Testis (tissue), 3 donors: ENCODE data around the gene ZCCHC13. TPM values are rescaled to one million over a fixed set of nuclear protein-coding genes. Genes with fewer than 3 reads are reported as not detected.

Experiments
- DNase-seq: peaks from one replicate; pipeline ENCODE4 v3.0.0-alpha.2; 2019
- H3K27ac ChIP-seq, 2 donors: fragments of 200-600 bp; sonication (generic); one replicate each; pipeline ENCODE4 v1.5.1; 2019
- H3K27me3 ChIP-seq: fragments of 200-600 bp; sonication (generic); one replicate; pipeline ENCODE4 v1.5.1; 2019
- H3K36me3 ChIP-seq: fragments of 200-600 bp; sonication (generic); one replicate; pipeline ENCODE4 v1.5.1; 2017; ENCODE audit warnings: low read depth; ENCODE audit errors: missing control alignments
- H3K4me1 ChIP-seq: fragments of 200-600 bp; sonication (generic); one replicate; pipeline ENCODE4 v1.5.1; 2019
- H3K4me3 ChIP-seq, 2 donors: fragments of 200-600 bp; sonication (generic); one replicate each; pipeline ENCODE4 v1.5.1; 2017 to 2019
- H3K9me3 ChIP-seq: fragments of 200-600 bp; sonication (generic); one replicate; pipeline ENCODE4 v1.5.1; 2017
- POLR2A ChIP-seq: fragments of 450-650 bp; IDR thresholded peaks from one replicate; pipeline ENCODE4 v1.6.1; 2017; ENCODE audit warnings: antibody characterized with exemption, mild to moderate bottlenecking, moderate library complexity
- WGBS, 2 donors: methylation state at CpG; one replicate each; pipeline ENCODE4 v1.1.5; 2018; 5-methylcytosine and 5-hydroxymethylcytosine counted together
- intact Hi-C: fragments of 100-400 bp; cut with DNase I; formaldehyde crosslinking; loops from one replicate; pipeline ENCODE4 v1.15.1; 2023; ENCODE audit warnings: low total_unique reads
- polyA plus RNA-seq: library from polyadenylated mRNA; stranded (reverse); fragments of 350-450 nt; fragmentation: Illumina TruSeq; extraction: RNeasy Lipid Tissue Mini Kit (QIAGEN cat#74804); gene quantifications from one replicate; pipeline ENCODE4 v1.2.3, GENCODE V29; 2014; ENCODE audit warnings: low read depth, low replicate concordance; ENCODE audit not compliant: insufficient read depth
- total RNA-seq, 2 donors: library from RNA; depleted of rRNA; stranded (reverse); fragments of >200 nt; gene quantifications; one replicate each; pipeline ENCODE4 v1.2.3, GENCODE V29; 2016
- TF ChIP-seq, protein P1 (sequence below), 3 experiments: fragments of 450-650 bp in 2 of 3; fragments of 200-600 bp in 1 of 3; sonication (generic) in 1 of 3; IDR thresholded peaks; one replicate each; pipeline ENCODE4 v1.5.1; 2016 to 2019; ENCODE audit warnings: antibody characterized with exemption in 3 of 3, mild to moderate bottlenecking in 2 of 3, moderate library complexity in 1 of 3

The ZCCHC13 gene
- total and polyA plus RNA-seq, 3 donors from 2014 or later = 13.6 to 30.3 (median 25.9) TPM

DNA sequence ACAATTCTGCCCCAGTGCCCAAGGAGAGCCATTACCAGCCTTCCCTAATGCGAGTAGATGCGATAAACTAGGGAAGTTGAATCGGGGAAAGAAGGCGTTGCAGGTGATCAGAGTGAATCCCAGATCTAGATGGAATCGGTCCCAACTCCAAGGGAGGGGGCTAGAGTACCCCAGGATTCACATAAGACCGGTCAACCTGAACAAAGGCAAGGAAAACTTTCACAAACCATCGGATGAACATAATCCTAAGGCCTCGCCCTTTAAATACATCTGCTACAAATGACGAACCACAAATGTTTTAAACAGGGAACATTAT lies 11.2 kb upstream of the ZCCHC13 start:
- intact Hi-C loops = no loop called here
- Histone ChIP-seq H3K4me1 (peaks cover 4% of the 10 kb centered on the region), H3K9me3 (no peaks in the 10 kb centered on the region), H3K27ac (peak overlapping the region; percentile 82 to 87), H3K36me3 (no peaks in the 10 kb centered on the region), H3K27me3 (no peaks in the 10 kb centered on the region), H3K4me3 (peak overlapping the region; percentile 56 to 77)
- WGBS, 2 donors = 0 to 2% methylated on average over 7 to 9 of the region's 9 CpGs
- TF ChIP-seq, protein P1, sequence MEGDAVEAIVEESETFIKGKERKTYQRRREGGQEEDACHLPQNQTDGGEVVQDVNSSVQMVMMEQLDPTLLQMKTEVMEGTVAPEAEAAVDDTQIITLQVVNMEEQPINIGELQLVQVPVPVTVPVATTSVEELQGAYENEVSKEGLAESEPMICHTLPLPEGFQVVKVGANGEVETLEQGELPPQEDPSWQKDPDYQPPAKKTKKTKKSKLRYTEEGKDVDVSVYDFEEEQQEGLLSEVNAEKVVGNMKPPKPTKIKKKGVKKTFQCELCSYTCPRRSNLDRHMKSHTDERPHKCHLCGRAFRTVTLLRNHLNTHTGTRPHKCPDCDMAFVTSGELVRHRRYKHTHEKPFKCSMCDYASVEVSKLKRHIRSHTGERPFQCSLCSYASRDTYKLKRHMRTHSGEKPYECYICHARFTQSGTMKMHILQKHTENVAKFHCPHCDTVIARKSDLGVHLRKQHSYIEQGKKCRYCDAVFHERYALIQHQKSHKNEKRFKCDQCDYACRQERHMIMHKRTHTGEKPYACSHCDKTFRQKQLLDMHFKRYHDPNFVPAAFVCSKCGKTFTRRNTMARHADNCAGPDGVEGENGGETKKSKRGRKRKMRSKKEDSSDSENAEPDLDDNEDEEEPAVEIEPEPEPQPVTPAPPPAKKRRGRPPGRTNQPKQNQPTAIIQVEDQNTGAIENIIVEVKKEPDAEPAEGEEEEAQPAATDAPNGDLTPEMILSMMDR (IDR thresholded peaks at IDR 0.05) = no peak
- TF ChIP-seq POLR2A = no peak
- DNase-seq = no peak

GRCh38 chrX:74293343-74293946 lies 10.5 kb upstream of the ZCCHC13 start:
- 1 to 2% methylated on average over 8 to 24 of the region's 25 CpGs for WGBS, 2 donors

GRCh38 chrX:74295101-74295500 lies 8.9 kb upstream of the ZCCHC13 start:
- TF ChIP-seq, protein P1 (IDR thresholded peaks at IDR 0.05) = no peak
- no peak for TF ChIP-seq POLR2A
- Histone ChIP-seq H3K4me3 (no peak overlapping the region), H3K4me1 (no peaks in the 10 kb centered on the region), H3K9me3 (no peaks in the 10 kb centered on the region), H3K27ac (no peak overlapping the region), H3K36me3 (no peaks in the 10 kb centered on the region), H3K27me3 (no peaks in the 10 kb centered on the region)
- 86 to 99% methylated on average over 3 of the region's 3 CpGs for WGBS, 2 donors
- no peak for DNase-seq
- intact Hi-C loops = no loop called here

More at GRCh38 chrX:74293343-74293946, 10.5 kb upstream of the ZCCHC13 start:
- TF ChIP-seq, protein P1 (IDR thresholded peaks at IDR 0.05) = no peak
- no peak for TF ChIP-seq POLR2A
- Histone ChIP-seq H3K27me3 (no peaks in the 10 kb centered on the region), H3K27ac (peak overlapping the region; percentile 82 to 87), H3K36me3 (no peaks in the 10 kb centered on the region), H3K4me3 (peak overlapping the region; percentile 56 to 77), H3K4me1 (peaks cover 2% of the 10 kb centered on the region), H3K9me3 (no peaks in the 10 kb centered on the region)
- intact Hi-C loops = no loop called here
- DNase-seq = peak; percentile 84

DNA sequence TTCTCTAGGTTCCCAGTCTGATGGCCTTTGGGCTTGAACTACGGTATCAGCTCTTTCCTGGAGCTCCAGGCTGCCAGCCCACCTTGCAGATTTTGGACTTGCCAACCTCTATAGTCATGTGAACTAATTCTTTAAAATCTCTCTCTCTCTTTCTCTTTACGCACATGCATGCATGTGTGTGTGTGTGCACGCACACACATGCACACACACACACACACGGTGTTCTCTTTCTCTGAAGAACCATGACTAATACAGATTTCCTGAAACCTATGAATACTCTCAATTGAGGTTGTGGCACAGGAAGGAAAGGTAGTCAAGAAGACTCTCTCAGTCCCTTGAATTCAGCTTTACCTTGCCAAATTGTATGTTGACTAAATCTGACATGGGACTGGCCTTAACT lies 6.2 kb upstream of the ZCCHC13 start:
- no peaks in the 10 kb centered on the region for H3K36me3 ChIP-seq
- TF ChIP-seq, protein P1 (IDR thresholded peaks at IDR 0.05) = no peak
- no peak for TF ChIP-seq POLR2A
- no peaks in the 10 kb centered on the region for H3K27me3 ChIP-seq
- H3K27ac ChIP-seq = no peak overlapping the region
- intact Hi-C loops = no loop called here
- H3K4me1 ChIP-seq = no peaks in the 10 kb centered on the region
- H3K4me3 ChIP-seq = no peak overlapping the region
- DNase-seq = no peak
- 83 to 91% methylated on average over 4 of the region's 4 CpGs for WGBS, 2 donors
- no peaks in the 10 kb centered on the region for H3K9me3 ChIP-seq

DNA sequence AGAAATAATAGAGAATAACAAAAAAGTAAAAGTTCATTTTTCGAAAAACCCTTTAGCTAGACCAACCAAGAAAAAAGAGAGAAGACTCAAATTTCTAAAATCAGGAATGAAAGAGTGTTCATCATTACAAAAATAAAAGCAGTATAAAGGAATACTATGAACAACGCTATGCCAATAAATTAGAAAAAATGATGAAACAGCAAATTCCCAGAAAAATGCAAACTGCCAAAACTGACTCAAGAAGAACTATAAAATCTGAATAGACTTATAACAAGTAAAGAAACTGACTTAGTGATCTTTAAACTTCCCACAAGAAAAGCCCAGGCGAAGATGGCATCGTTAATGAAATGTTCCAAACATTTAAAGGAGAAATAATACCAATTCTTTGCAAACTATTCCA lies 3.1 kb upstream of the ZCCHC13 start:
- H3K36me3 ChIP-seq = no peaks in the 10 kb centered on the region
- H3K4me1 ChIP-seq = no peaks in the 10 kb centered on the region
- no peak overlapping the region for H3K4me3 ChIP-seq
- intact Hi-C loops = no loop called here
- TF ChIP-seq, protein P1 (IDR thresholded peaks at IDR 0.05) = no peak
- TF ChIP-seq POLR2A = no peak
- H3K27ac ChIP-seq = no peak overlapping the region
- no peak for DNase-seq
- 59 to 80% methylated on average over 4 of the region's 4 CpGs for WGBS, 2 donors
- H3K27me3 ChIP-seq = no peaks in the 10 kb centered on the region
- H3K9me3 ChIP-seq = no peaks in the 10 kb centered on the region
